ENCODE data around the gene TNC.

TNC gene

GRCh38 chr9:115042781-115043509 is 75.0 kb downstream of the TNC start:
- DNase-seq = no peak

GRCh38 chr9:115039516-115040120 is 78.3 kb downstream of the TNC start:
- no peak for DNase-seq

GRCh38 chr9:115038178-115038577 is 79.8 kb downstream of the TNC start:
- DNase-seq = no peak

- no peak for DNase-seq
Measured at GRCh38 chr9:115036691-115037090, 81.3 kb downstream of the TNC start.

- DNase-seq = no peak
Measured at GRCh38 chr9:115035841-115036612, 81.9 kb downstream of the TNC start.

GRCh38 chr9:115034801-115035200 is 83.2 kb downstream of the TNC start:
- no peak for DNase-seq

- no peak for DNase-seq
Measured at GRCh38 chr9:115033800-115034199, 84.2 kb downstream of the TNC start.

- DNase-seq = no peak
Measured at GRCh38 chr9:115032296-115032695, 85.7 kb downstream of the TNC start.

GRCh38 chr9:115030006-115030405 is 88.0 kb downstream of the TNC start:
- DNase-seq = no peak

- DNase-seq = no peak
Measured at GRCh38 chr9:115025721-115026120, 92.2 kb downstream of the TNC start.

GRCh38 chr9:115024925-115025535 is 92.9 kb downstream of the TNC start:
- no peak for DNase-seq

- DNase-seq = no peak
Measured at GRCh38 chr9:115022760-115023434, 95.1 kb downstream of the TNC start.

GRCh38 chr9:115018547-115019435 is 99.2 kb downstream of the TNC start:
- DNase-seq = no peak

GRCh38 chr9:115016344-115016743 is 101.6 kb downstream of the TNC start:
- DNase-seq = no peak

GRCh38 chr9:115015018-115015635 is 102.8 kb downstream of the TNC start:
- DNase-seq = no peak

GRCh38 chr9:115014438-115014837 is 103.5 kb downstream of the TNC start:
- no peak for DNase-seq

- peak; percentile 78 for DNase-seq
Measured at GRCh38 chr9:115013998-115014397, 104.0 kb downstream of the TNC start.

GRCh38 chr9:115012486-115012885 is 105.5 kb downstream of the TNC start:
- no peak for DNase-seq

- DNase-seq = no peak
Measured at GRCh38 chr9:115010874-115011273, 107.1 kb downstream of the TNC start.

GRCh38 chr9:115008536-115009270 is 109.3 kb downstream of the TNC start:
- no peak for DNase-seq

GRCh38 chr9:115006660-115007059 is 111.3 kb downstream of the TNC start:
- DNase-seq = no peak
